C4-2B (cell line): ENCODE measurements around the gene DPEP3.
"Not testable (repeated sequence)": the region's sequence is repeated elsewhere in the genome, so short reads cannot be mapped to it uniquely, and the experiment has no call there.

Experiments
- H3K27ac ChIP-seq: fragments of 450-650 bp; 2 replicates; pipeline ENCODE4 v1.5.1; 2017
- CTCF ChIP-seq: fragments of 450-650 bp; conservative IDR thresholded peaks from 2 replicates; pipeline ENCODE4 v1.5.1; 2017; ENCODE audit warnings: mild to moderate bottlenecking
- ZFX ChIP-seq: fragments of 450-650 bp; IDR thresholded peaks from 2 replicates; pipeline ENCODE4 v1.6.1; 2017

The DPEP3 gene

GRCh38 chr16:67940446-67941089 is 39.7 kb downstream of the DPEP3 start:
- no peak overlapping the region; the same call in 1 of the 2 replicates for H3K27ac ChIP-seq
- no peak for TF ChIP-seq CTCF
- TF ChIP-seq ZFX: no peak

DNA sequence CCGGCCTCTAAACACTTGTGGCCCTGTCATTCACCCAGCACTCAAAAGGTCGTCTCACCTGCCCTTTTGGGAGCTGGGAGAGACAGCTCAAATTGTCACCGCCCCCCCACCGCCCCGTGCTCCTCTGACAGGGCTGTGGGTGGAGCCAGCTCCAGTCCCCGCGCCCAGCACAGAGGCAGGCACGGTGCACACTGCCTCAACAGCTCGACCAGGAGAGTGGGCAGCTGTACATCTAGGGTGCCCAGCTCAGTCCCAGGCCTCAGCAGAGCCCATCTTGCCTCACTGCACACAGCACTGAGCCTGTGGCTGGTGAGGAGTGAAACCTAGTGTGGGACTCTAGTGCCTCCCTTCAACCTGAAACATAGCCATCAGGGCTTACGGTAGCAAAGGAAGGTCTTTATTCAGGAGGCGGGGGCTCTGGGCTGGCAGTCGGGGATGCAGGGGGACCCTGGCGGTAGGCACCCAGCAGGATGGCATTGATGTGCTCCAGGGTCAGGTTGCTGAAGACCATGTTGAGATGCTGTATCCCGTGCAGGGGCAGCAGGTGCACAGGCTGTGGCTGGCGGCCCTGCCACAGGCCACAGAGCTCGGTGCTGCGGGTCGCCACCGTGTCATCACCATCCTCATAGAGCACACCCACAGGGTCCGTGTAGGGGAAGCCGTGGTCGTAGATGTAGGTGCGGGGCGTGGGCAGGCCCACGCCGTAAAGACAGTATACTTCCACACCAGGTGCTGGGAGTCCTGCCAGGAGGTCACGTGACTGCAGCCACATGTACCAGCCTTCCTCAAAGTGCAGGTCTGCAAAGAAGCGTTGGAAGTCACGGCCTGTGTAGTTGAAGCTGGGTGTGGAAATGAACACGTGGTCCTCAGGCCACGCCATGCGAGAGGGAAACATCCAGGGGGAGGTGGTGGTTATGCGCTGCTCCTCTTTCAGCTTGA is 40.5 kb downstream of the DPEP3 start:
- TF ChIP-seq ZFX (no peak), CTCF (no peak)
- H3K27ac ChIP-seq: no peak overlapping the region; the same call in 1 of the 2 replicates

DNA sequence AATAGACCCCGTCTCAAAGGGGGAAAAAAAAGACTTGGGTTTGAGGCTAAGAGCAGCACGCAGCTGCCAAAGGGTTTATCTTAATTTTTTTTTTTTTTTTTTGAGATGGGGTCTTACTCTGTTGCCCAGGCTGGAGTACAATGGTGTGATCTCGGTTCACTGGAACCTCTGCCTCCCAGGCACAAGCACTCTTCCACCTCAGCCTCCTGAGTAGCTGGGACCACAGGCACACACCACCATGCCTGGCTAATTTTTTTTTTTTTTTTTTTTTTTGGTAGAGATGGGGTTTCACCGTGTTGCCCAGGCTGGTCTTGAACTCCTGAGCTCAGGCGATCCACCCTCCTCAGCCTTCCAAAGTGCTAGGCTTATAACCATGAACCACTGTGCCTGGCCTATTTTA is 42.6 kb downstream of the DPEP3 start:
- H3K27ac ChIP-seq: not testable (repeated sequence)

DNA sequence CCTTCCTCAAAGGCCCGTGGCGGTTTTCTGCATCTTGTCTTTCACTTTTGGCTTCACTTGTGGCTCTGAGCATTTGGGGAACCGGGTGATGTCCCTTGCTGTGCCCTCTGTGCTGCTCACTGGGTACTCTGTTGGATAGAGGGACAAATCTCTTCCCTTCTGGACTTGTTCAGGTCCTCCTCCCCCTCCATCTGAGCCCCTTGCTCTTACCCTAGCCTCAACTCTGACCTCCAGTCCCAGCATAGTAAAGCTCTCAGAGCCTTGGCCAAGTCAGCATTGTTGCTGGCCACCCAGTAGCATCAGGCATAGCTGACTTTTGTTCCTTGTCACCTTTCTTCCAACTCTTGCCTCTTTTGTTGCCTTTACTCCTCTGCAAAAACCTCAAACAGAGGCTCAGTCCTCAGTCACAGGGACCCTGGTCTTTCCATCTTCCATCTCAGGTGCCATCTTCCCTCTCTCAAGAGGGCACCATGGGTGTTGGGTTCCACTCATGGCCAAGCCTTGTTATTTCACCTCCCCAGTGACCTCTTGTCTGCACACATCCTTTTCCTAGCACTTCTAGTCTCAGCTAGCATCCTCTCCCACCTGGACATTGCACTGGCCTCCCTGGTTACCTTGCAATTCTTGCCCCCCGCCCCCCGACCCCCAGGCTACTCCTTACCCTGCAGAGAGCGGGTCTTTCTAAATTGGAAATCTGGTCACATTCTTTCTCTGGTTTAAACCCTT is 43.3 kb downstream of the DPEP3 start:
- TF ChIP-seq CTCF: no peak
- TF ChIP-seq ZFX: no peak
- peak overlapping the region; percentile 86 for H3K27ac ChIP-seq

- no peak for TF ChIP-seq ZFX
- H3K27ac ChIP-seq: peak within 1 kb of the TSS; percentile 86
Observed at GRCh38 chr16:67936124-67936879, 44.0 kb downstream of the DPEP3 start, which contains the start of gene PSMB10. TSS of gene PSMB10 (minus strand) at chr16:67936850. CDS start at chr16:67936749, 101 bp downstream.

- TF ChIP-seq ZFX (no peak), CTCF (no peak)
- H3K27ac ChIP-seq: peak overlapping the region; percentile 86
Observed at GRCh38 chr16:67935402-67936123, 44.7 kb downstream of the DPEP3 start.

GRCh38 chr16:67935101-67935401 is 45.2 kb downstream of the DPEP3 start:
- TF ChIP-seq CTCF: no peak
- TF ChIP-seq ZFX: no peak
- H3K27ac ChIP-seq: peak overlapping the region; percentile 86
